ENCODE data around the gene AGBL1. TPM values are rescaled to one million over a fixed set of nuclear protein-coding genes. Genes with fewer than 3 reads are reported as not detected.
A peak's percentile ranks its signal among the peaks of the same experiment; 100 is the strongest.

The AGBL1 gene
- total RNA-seq, 1 donor from 2014 or later = not detected

DNA sequence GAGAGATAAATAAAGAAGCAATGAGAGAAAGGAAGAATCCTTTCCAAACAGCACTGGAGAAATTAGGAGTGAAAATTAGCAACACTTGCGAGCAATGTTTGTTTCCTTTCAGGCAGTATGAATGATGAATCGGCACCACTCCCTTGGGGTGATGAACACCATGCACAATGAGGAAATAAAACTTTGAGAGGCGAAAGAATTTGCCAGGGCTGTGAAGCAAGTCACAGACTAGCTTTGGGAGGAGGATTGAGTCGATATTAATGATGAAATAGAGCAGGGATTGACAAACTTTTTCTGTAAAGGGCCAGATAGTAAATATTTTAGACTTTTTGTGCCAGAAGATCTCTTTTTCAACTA is 237.7 kb downstream of the AGBL1 start:
- H3K36me3 ChIP-seq = no peaks in the 10 kb centered on the region
- no peaks in the 10 kb centered on the region for H3K9me3 ChIP-seq (replicated peaks)
- intact Hi-C loops (cut with micrococcal nuclease) = no loop called here
- H3K4me3 ChIP-seq = no peak overlapping the region
- H3K27ac ChIP-seq (replicated peaks) = peak overlapping the region; percentile 21
- TF ChIP-seq, protein P1, sequence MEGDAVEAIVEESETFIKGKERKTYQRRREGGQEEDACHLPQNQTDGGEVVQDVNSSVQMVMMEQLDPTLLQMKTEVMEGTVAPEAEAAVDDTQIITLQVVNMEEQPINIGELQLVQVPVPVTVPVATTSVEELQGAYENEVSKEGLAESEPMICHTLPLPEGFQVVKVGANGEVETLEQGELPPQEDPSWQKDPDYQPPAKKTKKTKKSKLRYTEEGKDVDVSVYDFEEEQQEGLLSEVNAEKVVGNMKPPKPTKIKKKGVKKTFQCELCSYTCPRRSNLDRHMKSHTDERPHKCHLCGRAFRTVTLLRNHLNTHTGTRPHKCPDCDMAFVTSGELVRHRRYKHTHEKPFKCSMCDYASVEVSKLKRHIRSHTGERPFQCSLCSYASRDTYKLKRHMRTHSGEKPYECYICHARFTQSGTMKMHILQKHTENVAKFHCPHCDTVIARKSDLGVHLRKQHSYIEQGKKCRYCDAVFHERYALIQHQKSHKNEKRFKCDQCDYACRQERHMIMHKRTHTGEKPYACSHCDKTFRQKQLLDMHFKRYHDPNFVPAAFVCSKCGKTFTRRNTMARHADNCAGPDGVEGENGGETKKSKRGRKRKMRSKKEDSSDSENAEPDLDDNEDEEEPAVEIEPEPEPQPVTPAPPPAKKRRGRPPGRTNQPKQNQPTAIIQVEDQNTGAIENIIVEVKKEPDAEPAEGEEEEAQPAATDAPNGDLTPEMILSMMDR (IDR thresholded peaks at IDR 0.05; ENCODE audit: borderline replicate concordance) = no peak
- no peak for DNase-seq
- H3K4me1 ChIP-seq = peaks cover 4% of the 10 kb centered on the region
- H3K27me3 ChIP-seq (ENCODE audit: low read depth) = peaks cover 18% of the 10 kb centered on the region

DNA sequence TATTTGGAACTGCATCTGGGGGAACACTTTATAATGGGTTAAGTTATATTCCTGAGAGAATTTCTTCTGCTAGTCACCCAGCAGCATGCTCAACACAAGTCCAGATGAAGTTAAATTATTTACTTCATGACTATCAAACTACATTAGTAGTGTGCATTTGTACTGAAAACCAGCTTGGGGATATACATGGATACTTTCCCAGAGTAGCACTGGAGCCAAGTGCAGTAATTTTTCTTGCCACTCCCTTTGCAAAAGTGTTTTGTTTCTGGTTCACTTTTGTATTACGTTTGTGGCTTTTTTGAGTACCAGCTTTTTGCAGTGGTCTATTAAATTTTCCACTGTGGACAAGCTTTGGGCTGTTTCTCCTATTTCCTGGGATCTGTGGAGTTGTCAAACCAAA is 243.0 kb downstream of the AGBL1 start:
- DNase-seq = no peak
- H3K4me3 ChIP-seq = no peak overlapping the region
- no peaks in the 10 kb centered on the region for H3K9me3 ChIP-seq (replicated peaks)
- H3K27me3 ChIP-seq (ENCODE audit: low read depth) = peaks cover 11% of the 10 kb centered on the region
- H3K27ac ChIP-seq (replicated peaks) = no peak overlapping the region
- TF ChIP-seq, protein P1 (IDR thresholded peaks at IDR 0.05; ENCODE audit: borderline replicate concordance) = no peak
- intact Hi-C loops (cut with micrococcal nuclease) = no loop called here
- no peaks in the 10 kb centered on the region for H3K4me1 ChIP-seq
- no peaks in the 10 kb centered on the region for H3K36me3 ChIP-seq

DNA sequence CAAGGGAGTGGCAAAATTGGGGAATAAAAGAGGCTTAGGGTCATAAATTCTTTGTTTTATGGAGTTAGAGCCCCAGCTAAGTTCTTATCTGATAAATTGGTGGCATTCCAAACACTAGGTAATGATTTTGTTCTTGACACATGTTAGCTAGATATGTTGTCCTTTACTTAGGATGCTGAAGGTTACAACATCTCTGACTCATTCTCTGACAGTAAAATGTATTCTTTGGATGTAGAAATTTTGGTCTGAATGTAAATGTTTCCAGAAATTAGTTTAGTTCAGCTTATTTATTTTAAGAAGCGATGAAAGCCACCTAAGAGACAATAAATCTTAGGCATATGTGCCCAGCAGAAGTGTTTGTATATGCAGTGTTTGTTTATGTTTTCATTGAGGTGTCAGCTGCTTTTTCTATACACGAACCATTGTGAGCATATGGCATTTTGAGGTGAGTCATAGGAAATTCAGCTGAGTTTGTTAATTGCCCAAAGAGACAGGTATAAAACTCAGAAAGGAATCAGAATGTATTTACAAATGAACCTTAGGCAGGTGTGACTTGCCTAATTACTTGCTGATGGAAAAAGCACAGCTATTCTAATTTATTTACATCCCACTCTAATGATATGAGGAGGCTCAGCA is 247.7 kb downstream of the AGBL1 start:
- no peaks in the 10 kb centered on the region for H3K4me1 ChIP-seq
- H3K36me3 ChIP-seq = no peaks in the 10 kb centered on the region
- no peak overlapping the region for H3K4me3 ChIP-seq
- TF ChIP-seq, protein P1 (IDR thresholded peaks at IDR 0.05; ENCODE audit: borderline replicate concordance) = no peak
- DNase-seq = no peak
- H3K27me3 ChIP-seq (ENCODE audit: low read depth) = peaks cover 29% of the 10 kb centered on the region
- intact Hi-C loops (cut with micrococcal nuclease) = no loop called here
- no peak overlapping the region for H3K27ac ChIP-seq (replicated peaks)
- H3K9me3 ChIP-seq (replicated peaks) = peaks cover 40% of the 10 kb centered on the region

DNA sequence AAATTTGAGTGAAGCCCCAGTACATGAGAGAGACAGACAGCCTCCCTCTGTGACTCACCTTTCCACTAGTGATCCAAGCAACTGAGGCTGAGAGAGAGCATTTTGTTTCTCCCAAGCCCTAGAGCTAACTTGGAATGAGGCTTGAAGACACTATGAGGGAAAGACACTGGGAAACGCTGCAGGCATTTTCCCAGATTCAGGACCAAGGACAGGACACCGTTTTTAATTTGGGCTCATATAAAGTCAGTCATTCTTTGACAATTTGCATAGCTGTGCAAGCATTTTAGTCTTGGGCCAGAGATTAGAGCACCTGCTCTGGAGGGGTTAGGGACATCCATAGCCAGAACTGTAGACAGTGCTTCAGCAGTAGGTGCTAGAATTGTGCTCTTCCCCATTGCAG is 249.0 kb downstream of the AGBL1 start:
- Histone ChIP-seq H3K4me3 (no peak overlapping the region), H3K36me3 (no peaks in the 10 kb centered on the region), H3K4me1 (no peaks in the 10 kb centered on the region), H3K27ac (replicated peaks) (no peak overlapping the region), H3K9me3 (replicated peaks) (peaks cover 42% of the 10 kb centered on the region), H3K27me3 (ENCODE audit: low read depth) (peaks cover 24% of the 10 kb centered on the region)
- intact Hi-C loops (cut with micrococcal nuclease) = no loop called here
- DNase-seq = no peak
- TF ChIP-seq, protein P1 (IDR thresholded peaks at IDR 0.05; ENCODE audit: borderline replicate concordance) = no peak

DNA sequence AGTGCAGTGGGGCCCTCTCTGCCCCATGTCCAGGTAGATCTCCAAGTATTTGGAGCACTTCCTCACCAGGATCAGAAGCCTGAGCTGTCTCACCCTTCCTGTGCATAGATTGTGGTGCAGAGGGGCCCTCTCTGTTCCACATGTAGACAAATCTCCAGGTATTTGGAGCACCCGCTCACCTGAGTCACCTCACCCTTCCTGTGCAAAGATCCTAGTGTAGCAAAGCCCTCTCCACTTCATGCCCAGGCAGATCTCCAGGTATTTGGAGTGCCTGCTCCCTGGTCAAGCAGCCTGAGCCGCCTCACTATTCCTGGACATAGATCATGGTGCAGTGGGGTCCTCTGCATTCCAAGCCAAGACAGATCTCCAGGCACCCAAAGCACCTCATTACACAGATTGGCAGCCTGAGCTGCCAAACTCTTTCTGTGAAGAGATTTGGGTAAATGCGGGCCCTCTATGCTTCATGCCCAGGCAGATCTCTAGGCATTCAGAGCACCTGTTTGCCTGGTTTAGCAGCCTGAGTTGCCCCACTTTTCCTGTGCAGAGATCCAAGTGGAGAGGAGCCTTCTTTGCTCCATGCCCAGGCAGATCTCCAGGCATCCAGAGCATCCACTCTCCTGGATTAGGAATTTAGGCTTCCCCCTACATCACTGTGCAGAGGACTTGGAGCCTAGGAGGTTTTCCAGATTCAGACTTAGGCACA is 249.8 kb downstream of the AGBL1 start:
- DNase-seq = no peak
- H3K4me3 ChIP-seq = no peak overlapping the region
- peaks cover 42% of the 10 kb centered on the region for H3K9me3 ChIP-seq (replicated peaks)
- intact Hi-C loops (cut with micrococcal nuclease) = no loop called here
- no peaks in the 10 kb centered on the region for H3K4me1 ChIP-seq
- H3K36me3 ChIP-seq = no peaks in the 10 kb centered on the region
- peaks cover 24% of the 10 kb centered on the region for H3K27me3 ChIP-seq (ENCODE audit: low read depth)
- H3K27ac ChIP-seq (replicated peaks) = no peak overlapping the region
- TF ChIP-seq, protein P1 (IDR thresholded peaks at IDR 0.05; ENCODE audit: borderline replicate concordance) = no peak

All from left ventricle myocardium inferior (tissue), 1 donor.